Fibroblast of the conjunctiva (primary cell): ENCODE results near the gene AAR2.

Source experiments
- DNase-seq: peaks from one replicate; pipeline ENCODE4 v3.0.0-alpha.2; 2010; ENCODE audit warnings: low read depth

AAR2 gene

DNA sequence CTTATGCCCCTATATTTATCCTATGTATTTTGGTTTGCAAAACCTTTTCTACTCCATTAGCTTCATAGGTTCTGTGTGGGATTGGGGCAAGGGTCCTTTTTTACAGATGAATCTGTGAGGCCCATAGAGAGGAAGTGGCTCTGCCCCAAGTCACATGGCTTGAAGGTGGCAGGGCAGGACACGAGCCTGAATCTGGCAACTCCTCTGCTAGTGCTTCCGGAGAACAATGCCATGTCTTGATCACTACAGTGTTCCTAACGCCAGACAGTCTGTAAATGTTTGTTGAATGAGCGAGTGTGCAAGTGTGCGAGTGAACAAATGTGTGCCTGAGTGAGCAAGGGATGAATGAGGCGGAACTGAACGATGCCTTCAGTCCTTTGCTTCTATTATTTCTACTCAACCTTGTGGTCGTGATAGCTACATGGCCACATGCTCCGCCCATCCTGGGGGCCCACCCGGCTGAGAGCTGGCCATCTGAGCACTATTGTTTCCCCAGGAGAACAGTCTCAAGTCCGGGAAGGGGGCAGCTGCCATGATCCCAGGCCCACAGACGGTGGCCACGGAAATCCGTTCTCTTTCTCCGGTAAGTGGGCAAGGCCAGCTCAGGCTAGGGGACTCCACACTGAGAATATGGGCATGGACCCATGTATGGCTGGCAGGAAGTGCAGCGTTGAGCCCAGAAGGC, 17.8 kb upstream of the AAR2 start:
- no peak for DNase-seq

DNA sequence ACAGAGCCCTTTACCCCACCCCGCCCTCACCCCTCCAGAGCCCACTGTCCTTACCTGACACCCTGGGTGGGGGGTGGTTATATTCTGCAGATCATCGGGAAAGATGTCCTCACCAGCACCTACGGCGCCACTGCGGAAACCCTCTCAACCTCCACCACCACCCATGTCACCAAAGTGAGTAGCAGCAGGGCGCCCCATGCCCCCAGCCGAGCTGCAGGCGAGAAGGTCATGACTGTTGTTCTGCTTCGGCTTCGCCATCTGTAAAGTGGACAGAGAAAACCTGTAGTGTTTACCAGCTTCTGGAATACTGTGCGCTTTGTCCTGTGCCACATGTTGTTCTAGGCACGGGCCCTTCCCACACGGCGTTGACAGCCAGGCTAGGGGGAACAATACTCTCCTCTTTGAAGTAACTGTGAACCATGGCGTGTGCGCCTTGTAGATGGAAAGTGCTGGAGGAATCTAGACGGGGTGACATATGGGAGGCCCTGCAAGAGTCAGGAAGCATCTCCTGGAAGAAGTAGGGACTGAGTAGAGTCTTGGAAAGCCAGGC, 16.5 kb upstream of the AAR2 start:
- no peak for DNase-seq

DNA sequence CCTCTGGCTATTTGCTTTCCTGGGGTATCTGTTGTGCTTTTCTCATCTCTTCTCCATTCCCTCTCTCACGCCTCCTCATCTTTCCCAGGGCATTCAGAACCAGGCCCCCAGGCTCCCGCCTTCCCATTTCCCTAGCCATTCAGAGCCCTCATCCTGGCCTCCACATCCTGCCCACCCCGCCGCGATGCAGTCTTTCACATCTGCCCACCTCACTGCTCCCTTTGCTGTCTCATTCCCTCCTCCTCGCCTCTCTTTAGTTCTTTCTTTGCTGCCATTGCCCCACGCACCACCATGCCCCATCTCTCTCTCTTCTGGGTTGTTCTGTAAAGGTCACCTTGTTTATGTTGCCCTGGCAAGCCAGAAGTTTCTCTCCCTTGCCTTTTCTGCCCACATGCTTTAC, 10.6 kb upstream of the AAR2 start:
- DNase-seq = no peak

DNA sequence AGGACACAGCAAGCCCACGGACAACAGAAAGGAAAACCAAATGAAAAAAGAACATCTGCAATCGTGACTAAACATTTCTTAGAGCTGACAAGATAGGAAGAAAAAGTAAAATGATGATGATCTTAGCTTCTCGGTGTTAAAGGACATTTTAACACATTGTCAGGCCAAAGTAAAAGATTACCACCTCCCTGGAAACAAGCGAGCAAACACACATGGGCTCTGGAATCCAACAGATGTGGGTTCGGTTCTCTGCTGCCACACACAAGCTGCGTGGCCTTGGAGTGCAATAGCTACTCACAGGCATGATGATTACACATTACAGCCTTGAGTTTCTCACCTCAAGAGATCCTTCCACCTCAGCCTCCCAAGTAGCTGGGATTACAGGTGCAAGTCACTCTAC, 7.5 kb upstream of the AAR2 start:
- no peak for DNase-seq

DNA sequence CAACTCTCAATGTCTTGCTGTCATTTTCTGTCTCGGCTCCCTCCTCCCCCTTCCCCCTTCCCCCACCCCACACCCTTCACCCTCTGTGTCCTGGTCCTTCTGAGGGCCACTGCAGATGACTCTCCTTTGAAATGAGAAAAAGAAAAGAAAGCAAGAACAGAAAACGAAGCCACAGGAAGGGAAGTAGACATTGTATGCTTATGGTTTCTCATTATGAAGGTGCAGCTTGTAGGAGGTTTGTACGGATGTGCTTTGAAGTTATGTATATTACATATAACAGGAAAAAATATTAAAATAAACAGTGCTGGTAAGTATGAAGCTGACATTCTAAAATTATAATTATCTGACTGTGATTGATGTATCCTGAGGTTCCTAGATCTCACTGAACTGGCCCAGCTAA, 6.3 kb upstream of the AAR2 start:
- no peak for DNase-seq

DNA sequence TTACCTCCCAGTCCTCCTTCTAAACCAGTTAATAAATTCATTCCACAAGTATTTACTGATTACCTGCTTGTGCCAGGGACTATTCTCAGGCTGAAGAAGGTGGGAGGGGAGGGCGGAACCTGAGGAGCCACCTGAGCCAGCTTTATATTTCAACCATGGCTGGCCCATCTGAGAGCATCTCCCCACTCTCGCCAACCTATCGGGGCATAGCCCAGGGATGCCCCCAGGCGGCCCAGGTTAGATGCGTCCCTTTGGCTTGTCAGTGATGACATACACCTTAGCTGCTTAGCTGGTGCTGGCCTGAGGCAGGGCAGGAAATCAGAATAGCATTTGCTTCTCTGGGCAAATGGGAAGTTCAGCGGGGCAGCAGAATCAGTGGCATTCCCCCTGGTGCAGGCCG, 4.9 kb upstream of the AAR2 start:
- DNase-seq = no peak

DNA sequence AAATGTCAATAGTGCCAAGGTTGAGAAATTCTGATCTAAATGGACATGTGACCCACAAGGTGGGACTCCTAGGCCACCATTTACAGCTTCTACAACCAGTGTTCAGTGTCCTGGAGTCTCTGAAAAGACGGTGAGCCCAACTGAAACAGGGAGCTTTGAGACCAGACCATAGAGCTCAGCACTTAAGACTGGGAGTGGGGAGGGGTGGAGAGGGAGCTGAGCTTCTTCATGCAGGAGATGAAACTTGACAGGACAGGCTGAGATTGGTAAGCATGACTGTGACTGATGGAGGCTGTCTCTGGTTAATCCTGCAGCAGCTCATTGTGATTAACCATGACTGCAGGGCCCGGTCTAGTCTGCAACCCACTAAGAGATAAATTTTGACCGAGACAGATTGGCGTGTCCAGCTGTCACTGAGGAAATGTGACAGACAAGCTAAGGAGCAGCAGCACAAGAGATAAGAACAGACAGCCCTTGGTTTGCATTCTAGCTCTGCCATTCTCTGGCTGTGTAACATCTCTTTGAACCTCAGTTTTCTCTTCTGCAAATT, 1.4 kb upstream of the AAR2 start:
- DNase-seq = no peak

DNA sequence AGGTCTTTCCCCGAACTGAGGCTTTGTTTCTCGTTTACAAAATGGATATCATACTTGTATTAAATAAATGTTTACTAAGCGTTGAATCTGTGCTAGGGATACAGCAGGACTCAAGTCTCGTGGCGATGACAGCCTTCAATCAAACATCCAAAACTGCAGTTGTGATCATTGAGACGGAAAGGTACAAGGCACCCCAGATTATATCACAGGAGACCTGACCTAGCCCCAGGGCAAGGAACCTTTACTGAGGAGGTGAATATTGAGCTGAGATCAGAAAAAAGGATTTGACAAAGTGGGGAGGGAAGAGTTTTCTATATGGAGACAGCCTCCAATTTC, 476 bp downstream of the AAR2 start:
- DNase-seq = no peak

DNA sequence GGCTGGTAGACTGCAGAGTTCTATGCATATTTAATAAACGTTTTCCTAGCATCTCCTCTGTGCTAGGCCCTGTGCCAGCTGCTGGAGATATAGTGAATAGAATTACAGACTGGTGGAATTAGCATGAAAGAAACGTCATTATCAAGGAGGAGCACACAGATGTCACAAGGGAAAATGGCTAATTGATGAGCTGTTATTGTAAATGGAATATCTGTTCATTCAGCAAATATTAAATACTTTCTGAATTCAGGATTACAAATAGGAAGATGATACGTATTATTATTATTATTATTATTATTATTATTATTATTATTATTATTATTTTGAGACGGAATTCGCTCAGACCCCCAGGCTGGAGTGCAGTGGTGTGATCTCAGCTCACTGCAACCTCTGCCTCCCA, 1.2 kb downstream of the AAR2 start:
- no peak for DNase-seq

DNA sequence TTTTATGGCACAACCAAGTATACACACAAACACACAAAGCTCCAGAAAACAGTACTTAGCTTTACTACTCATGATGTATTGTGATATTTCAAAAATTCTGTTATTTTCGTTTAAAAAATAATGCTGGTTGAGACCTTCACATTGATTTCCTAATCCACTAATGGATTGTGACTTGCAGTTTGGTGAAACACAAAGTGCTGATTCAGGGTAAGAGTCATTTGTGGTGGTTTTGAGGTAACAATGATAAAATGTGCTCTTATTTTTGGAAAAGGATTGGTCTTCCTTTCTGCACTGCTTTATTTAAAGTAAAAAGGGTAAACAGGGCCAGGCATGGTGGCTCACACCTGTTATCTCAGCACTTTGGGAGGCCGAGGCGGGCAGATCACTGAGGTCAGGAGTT, 1.9 kb downstream of the AAR2 start:
- DNase-seq = no peak

DNA sequence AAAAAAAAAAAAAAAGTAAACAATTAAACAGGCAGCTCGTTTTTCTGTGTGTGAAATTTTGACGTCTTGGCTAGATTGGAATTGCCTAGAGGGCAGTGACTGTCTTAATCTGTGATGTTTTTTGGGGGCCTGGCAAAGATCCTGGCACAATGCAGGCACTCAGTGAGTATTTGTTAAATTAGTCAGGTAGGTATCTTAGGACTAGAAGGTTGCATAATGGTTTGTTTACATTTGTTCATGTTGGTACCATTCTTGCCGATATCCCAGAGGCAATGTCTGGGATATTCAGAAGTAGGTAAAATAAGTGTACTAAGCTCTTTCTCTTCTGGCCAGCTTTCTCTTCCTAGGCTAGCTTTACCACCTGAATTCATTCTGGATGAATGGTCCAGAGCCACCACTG, 2.5 kb downstream of the AAR2 start:
- no peak for DNase-seq

DNA sequence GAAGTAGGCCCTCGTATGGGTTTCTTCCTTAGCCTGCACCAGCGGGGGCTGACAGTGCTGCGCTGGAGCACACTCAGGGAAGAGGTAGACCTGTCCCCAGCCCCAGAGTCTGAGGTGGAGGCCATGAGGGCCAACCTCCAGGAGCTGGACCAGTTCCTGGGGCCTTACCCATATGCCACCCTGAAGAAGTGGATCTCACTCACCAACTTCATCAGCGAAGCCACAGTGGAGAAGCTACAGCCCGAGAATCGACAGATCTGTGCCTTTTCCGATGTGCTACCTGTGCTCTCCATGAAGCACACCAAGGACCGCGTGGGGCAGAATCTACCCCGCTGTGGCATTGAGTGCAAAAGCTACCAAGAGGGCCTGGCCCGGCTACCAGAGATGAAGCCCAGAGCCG, 3.8 kb downstream of the AAR2 start:
- no peak for DNase-seq

DNA sequence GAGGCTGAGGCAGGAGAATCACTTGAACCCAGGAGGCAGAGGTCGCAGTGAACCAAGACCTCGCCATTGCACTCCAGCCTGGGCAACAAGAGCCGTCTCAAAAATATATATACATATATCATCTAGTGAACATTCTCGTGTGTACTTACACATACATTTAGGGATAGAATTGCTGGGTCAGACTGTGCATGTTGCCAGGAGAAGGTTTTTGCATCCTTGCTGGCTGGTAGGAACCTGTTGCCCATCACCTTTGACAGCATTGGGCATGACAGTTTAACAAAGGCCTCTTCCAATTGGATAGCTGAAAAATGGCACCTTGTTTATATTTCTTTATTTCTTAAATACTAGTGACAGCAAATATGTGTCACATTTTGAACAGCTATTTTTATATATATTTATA, 5.4 kb downstream of the AAR2 start:
- no peak for DNase-seq

DNA sequence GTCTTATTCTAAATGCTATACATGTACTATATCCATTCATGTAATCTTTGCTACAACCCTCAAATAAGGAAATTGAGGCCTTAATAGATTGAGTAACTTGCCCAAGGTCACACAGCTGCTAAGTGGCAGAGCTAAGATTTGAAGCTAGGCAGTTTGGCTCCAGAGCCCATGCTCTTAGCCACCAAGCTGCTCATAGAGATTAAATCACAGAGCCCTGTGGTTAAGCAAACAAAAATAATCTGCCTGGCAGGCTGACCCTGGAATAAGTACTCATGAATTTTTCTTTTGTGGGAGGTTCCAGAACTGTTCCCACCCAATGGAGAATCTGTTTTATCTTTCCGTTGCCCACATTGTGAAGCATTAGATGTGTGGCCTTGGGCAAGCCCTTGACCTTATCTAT, 7.4 kb downstream of the AAR2 start:
- DNase-seq = no peak

DNA sequence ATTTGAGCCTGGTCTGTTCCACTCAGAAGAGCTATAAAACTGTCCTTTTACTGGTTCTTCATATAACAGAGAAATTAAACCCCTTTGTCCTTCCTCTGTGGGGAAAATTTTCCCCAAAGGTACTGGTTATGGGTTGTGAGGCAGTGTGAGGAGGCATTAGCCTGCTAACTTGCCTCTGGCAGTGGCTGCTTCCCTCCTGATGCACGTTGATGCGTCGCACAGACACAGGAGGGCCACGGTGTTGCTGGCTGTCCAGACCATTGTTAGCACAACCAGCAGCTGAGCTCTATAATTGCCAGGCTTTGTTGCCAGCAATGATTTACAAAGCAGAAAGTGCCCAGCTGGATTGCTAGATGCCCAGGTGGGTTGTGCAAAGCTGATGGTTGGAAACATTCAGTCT, 10.1 kb downstream of the AAR2 start:
- no peak for DNase-seq

DNA sequence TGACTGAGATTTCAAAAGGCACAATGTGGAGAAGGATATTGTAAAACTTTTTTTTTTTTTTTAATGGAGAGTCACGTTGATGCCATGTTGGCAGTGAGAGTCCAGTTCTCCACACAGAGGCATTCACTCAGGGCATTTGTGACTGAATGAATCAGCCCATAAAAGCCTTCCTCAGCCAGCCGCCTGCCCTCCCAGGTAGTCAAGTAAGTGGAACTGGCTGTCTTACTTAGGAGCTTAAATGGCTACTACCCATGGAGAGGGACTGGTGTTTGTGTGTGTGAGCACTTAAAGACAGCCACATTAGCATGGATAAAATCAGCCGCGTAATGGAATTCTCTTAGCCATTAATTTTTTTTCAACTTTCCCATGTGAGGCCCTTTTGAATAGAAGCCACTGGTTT, 12.6 kb downstream of the AAR2 start:
- DNase-seq = no peak

DNA sequence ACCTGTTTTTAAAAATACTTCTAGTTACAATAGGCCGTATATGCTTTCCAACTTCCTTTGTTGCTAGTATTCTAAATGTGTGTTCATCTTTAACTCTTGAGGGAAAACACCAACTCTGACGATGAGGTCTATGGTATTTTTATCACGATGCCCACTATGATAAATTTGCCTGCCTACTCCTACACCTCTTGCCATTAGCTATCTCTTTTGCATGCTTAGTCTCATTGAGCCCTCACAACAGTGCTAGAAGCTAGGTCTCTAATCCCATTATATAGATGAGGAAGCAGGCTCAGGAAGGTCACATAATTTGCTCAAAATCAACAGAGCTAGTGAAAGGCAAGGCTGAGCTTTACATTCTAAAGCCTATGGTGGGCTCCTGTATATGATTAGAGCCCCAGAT, 13.2 kb downstream of the AAR2 start:
- no peak for DNase-seq

DNA sequence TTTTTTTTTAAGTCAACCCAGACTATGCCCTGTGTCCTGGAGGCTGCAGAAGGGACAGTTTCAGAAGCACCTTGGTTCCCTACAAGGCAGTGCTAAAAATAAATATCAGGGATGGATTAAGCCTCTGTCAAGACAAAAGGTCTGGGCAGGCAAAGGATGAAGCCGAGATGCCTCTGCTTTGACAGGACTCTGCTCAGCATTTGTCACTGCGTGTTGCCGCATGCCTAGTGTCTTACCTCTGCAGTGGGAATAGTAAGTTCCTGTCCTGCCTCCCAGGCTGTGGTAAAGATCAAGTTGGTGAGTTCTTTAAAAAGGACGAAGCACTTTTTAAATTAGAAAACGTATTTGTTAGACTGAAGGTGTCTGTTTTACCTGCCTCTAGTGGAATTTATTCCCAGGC, 15.1 kb downstream of the AAR2 start:
- no peak for DNase-seq

DNA sequence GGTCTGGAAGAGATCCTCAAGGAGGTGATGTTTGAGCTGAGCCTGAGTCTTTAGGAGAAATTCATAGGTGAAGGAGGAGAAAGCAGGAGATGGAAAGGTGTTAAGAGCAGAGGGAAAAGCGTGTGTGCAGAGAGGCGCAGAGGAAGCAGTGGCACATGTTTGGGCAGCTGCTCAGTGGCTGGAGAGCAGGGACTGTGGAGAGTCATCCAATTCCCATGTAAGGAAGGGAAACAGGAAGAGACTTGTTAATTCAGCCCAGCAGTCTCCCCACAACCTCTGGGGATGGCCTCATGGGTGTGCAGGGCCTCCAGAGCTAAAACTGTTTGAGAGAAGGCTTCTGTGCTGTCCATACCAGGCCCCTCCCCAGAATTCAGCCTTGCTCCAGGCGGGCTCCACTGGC, 16.2 kb downstream of the AAR2 start:
- DNase-seq = no peak

DNA sequence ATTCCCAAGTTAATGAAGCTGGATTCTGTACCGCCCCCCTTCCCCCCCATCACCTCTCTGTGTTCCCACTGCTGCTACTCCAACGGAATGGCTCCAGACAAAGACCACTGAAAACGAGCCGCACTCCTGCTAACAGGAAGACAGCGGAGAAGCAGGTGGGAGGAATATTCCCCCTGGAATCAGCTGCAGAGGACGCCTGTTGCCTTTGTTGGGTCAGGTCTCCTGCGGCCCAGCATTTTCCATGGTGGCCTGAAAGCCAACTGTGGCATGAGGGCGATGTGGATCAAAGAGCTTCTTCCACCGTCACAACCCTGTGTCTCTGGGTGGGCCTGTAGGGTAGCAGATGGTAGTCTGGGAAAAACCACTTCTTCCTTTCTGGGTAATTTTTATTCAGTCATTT, 16.8 kb downstream of the AAR2 start:
- DNase-seq = no peak

DNA sequence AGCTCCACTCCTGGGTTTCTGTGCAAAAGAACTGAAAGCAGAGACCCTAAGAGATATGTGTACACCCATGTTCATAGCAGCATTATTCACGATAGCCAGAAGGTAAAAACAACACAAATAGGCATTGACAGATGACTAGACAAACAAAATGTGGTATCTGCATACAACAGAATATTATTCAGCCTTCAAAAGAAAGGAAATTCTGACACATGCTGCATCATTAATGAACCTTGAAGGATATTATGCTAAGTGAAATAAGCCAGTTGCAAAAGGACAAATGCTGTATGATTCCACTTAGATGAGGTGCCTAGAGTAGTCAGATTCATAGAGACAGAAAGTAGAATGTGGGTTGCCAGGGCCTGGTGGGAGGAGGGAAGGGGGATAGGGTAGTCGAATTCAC, 17.8 kb downstream of the AAR2 start:
- DNase-seq = no peak

DNA sequence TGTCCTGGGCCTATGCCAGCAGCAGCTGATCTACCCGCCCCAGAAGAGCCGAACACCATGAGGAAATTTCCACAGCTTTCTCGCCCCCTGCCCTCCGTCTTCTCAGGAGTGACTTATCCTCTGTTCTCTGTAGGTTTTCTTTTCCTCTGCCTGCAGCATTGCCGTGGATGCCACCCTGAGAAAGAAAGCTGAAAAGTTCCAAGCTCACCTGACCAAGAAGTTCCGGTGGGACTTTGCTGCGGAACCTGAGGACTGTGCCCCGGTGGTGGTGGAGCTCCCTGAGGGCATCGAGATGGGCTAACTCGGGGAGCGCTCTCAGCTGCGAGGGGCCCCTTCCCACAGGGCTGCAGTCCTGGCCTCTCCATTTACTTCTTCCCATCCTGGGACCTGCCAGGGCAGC, 19.2 kb downstream of the AAR2 start:
- DNase-seq = no peak

DNA sequence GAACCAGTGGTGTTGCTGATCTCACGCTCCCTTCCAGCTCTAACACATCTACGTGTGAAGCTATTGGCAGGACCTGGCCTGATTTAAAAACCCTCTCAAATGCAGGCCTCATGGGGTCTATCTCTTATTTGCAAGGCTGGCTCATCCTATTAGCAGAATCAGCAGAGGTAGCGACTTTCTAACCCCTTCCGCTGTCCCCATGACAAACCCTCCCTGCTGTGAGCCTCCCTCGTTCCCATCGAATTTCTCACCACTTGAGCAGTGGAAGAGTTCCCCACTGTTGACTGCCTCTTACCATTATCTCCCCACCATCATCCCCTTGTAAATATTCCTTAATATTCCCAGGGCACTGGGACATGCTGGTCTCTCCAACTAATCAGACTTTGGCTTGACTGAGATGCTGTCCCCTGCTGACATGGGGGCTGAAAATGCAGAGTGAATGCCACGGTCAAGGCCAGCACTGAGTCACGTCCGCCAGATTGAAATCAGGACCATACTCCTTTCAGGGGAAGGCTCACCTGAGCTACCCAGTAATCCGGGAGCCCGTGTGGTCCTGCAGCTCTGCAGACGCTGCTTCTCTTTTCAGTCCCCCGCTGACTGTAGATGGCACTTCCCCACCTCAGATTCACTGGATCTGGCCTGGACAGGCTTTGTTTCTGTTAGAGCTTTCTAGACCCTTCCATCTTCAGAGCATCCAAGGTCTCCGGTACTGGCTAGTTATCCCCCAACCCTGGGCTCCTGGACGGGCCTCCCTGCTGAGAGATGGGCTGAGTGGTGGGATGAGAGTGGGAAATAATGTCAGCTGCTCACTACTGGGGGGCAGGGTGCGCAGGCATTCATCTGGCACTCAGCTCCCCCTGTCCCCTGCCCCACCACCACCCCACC, 23.1 kb downstream of the AAR2 start:
- DNase-seq = no peak
